H1 (cell line): ENCODE results near the gene SPATA16. TPM values are rescaled to one million over a fixed set of nuclear protein-coding genes. Genes with fewer than 3 reads are reported as not detected.

ENCODE experiments used
- CTCF ChIA-PET: fragments of 300-600 bp; sonication (Branson Sonifier 250); formaldehyde crosslinking; loops from one replicate; lab custom pipeline; 2021; ENCODE audit not compliant: partially characterized antibody; lab: Charles Lee
- POLR2A ChIA-PET: fragments of 300-600 bp; sonication (Branson Sonifier 250); formaldehyde crosslinking; loops from one replicate; lab custom pipeline; 2021; ENCODE audit warnings: inconsistent platforms; ENCODE audit not compliant: partially characterized antibody; lab: Charles Lee
- DNase-seq, 2 experiments: peaks; one replicate each; pipeline versions ENCODE4 v3.0.0 to v3.0.0-alpha.2; 2010 to 2022; ENCODE audit warnings: low spot score in 2 of 2, low read depth in 1 of 2, mixed read lengths in 1 of 2
- FAIRE-seq: peaks from 2 replicates; lab custom pipeline; 2011; peaks lifted over from hg19 to GRCh38; lab: Jason Lieb, UNC
- H2AFZ ChIP-seq: 2 replicates; pipeline ENCODE4 v1.8.1; 2012; ENCODE audit warnings: low read length, inconsistent platforms
- H2AK5ac ChIP-seq: 2 replicates; pipeline ENCODE4 v1.6.1; 2013; ENCODE audit warnings: low read depth, low read length
- H2BK120ac ChIP-seq: replicated peaks from 2 replicates; pipeline ENCODE3; 2013; ENCODE audit warnings: low read depth, low read length, inconsistent platforms
- H2BK12ac ChIP-seq: 2 replicates; pipeline ENCODE4 v1.6.1; 2013; ENCODE audit warnings: low read depth, low read length
- H2BK15ac ChIP-seq: 2 replicates; pipeline ENCODE4 v1.6.1; 2013; ENCODE audit warnings: low read length
- H2BK20ac ChIP-seq: 2 replicates; pipeline ENCODE4 v1.6.1; 2013; ENCODE audit warnings: low read length
- H2BK5ac ChIP-seq: 2 replicates; pipeline ENCODE4 v1.6.1; 2013; ENCODE audit warnings: low read depth, low read length
- H3K14ac ChIP-seq: 2 replicates; pipeline ENCODE4 v1.6.1; 2013; ENCODE audit warnings: inconsistent platforms; ENCODE audit not compliant: insufficient read length
- H3K18ac ChIP-seq: 2 replicates; pipeline ENCODE4 v1.6.1; 2013; ENCODE audit warnings: low read length; ENCODE audit errors: extremely low read depth
- H3K23ac ChIP-seq: 2 replicates; pipeline ENCODE4 v1.6.1; 2013; ENCODE audit warnings: inconsistent platforms; ENCODE audit not compliant: insufficient read length
- H3K23me2 ChIP-seq: 2 replicates; pipeline ENCODE4 v1.6.1; 2013; ENCODE audit warnings: low read depth, low read length
- H3K27ac ChIP-seq: 2 replicates; pipeline ENCODE4 v1.6.1; 2011; ENCODE audit warnings: low read depth, low read length, inconsistent platforms
- H3K27me3 ChIP-seq, 4 experiments: replicated peaks in 1 of 4; 1 replicate in 1 of 4; 2 replicates in 3 of 4; pipeline versions ENCODE4 v1.6.1 to v1.8.1; 2011 to 2013; ENCODE audit warnings: low read length in 3 of 4, mild to moderate bottlenecking in 3 of 4, inconsistent platforms in 2 of 4, mixed read lengths in 2 of 4, moderate library complexity in 1 of 4; ENCODE audit not compliant: control insufficient read depth in 3 of 4, insufficient read depth in 3 of 4; ENCODE audit errors: extremely low read depth in 1 of 4
- H3K36me3 ChIP-seq, 4 experiments: 2 replicates each; pipeline versions ENCODE4 v1.6.1 to v1.8.1; 2011 to 2013; ENCODE audit warnings: mild to moderate bottlenecking in 4 of 4, low read length in 3 of 4, moderate library complexity in 2 of 4, control low read depth in 1 of 4, inconsistent platforms in 1 of 4; ENCODE audit not compliant: insufficient read depth in 4 of 4, control insufficient read depth in 2 of 4
- H3K4ac ChIP-seq: replicated peaks from 2 replicates; pipeline ENCODE3; 2013; ENCODE audit warnings: low read length, low read depth, mixed read lengths, inconsistent platforms; ENCODE audit not compliant: insufficient read length
- H3K4me1 ChIP-seq, 4 experiments: replicated peaks in 1 of 4; 1 replicate in 1 of 4; 2 replicates in 3 of 4; pipeline versions ENCODE4 v1.6.1 to v1.8.1; 2011 to 2013; ENCODE audit warnings: low read length in 3 of 4, inconsistent platforms in 2 of 4, mixed read lengths in 1 of 4; ENCODE audit not compliant: insufficient read depth in 4 of 4, control insufficient read depth in 3 of 4
- H3K4me2 ChIP-seq, 2 experiments: 2 replicates each; pipeline versions ENCODE4 v1.6.1 to v1.8.1; 2011 to 2013; ENCODE audit warnings: low read depth in 2 of 2, low read length in 2 of 2, control low read depth in 1 of 2, inconsistent platforms in 1 of 2, mild to moderate bottlenecking in 1 of 2; ENCODE audit not compliant: insufficient read depth in 1 of 2
- H3K4me3 ChIP-seq, 4 experiments: fragments of 200-600, 300-600 bp in 1 of 4; sonication (generic), shearing (Covaris generic), sonication (Bioruptor Twin) in 1 of 4; 2 replicates each; pipeline versions ENCODE4 v1.5.1 to v1.8.1; 2011 to 2016; ENCODE audit warnings: low read length in 4 of 4, low read depth in 3 of 4, control low read depth in 2 of 4, inconsistent platforms in 2 of 4, mild to moderate bottlenecking in 2 of 4, mixed read lengths in 1 of 4, moderate library complexity in 1 of 4; ENCODE audit not compliant: insufficient read depth in 2 of 4; ENCODE audit errors: extremely low read depth in 1 of 4
- H3K56ac ChIP-seq: replicated peaks from 2 replicates; pipeline ENCODE3; 2013; ENCODE audit warnings: low read depth, mild to moderate bottlenecking, mixed read lengths, low read length, inconsistent platforms; ENCODE audit not compliant: insufficient read length
- H3K79me1 ChIP-seq: 2 replicates; pipeline ENCODE4 v1.6.1; 2013; ENCODE audit warnings: low read depth, low read length, control low read depth
- H3K79me2 ChIP-seq, 2 experiments: 2 replicates each; pipeline versions ENCODE4 v1.6.1 to v1.8.1; 2012 to 2013; ENCODE audit warnings: low read length in 2 of 2, mild to moderate bottlenecking in 2 of 2, inconsistent platforms in 1 of 2; ENCODE audit not compliant: insufficient read depth in 2 of 2, control insufficient read depth in 1 of 2
- H3K9ac ChIP-seq, 4 experiments: replicated peaks in 1 of 4; 1 replicate in 1 of 4; 2 replicates in 3 of 4; pipeline versions ENCODE4 v1.6.1 to v1.8.1; 2011 to 2013; ENCODE audit warnings: low read depth in 3 of 4, low read length in 3 of 4, control low read depth in 2 of 4, mild to moderate bottlenecking in 2 of 4, moderate library complexity in 2 of 4, inconsistent platforms in 1 of 4; ENCODE audit errors: extremely low read depth in 1 of 4
- H3K9me3 ChIP-seq, 2 experiments: 2 replicates each; pipeline versions ENCODE4 v1.6.1 to v1.8.1; 2012 to 2013; ENCODE audit warnings: mild to moderate bottlenecking in 2 of 2, moderate library complexity in 2 of 2, control low read depth in 1 of 2, inconsistent platforms in 1 of 2, low read depth in 1 of 2, low read length in 1 of 2, mixed read lengths in 1 of 2; ENCODE audit not compliant: insufficient read depth in 2 of 2
- H4K20me1 ChIP-seq, 2 experiments: replicated peaks in 1 of 2; 2 replicates each; pipeline versions ENCODE3 to v1.8.1; 2011 to 2013; ENCODE audit warnings: inconsistent platforms in 2 of 2, low read length in 2 of 2, mild to moderate bottlenecking in 1 of 2; ENCODE audit not compliant: insufficient read depth in 2 of 2, control insufficient read depth in 1 of 2
- H4K5ac ChIP-seq: 2 replicates; pipeline ENCODE4 v1.6.1; 2013; ENCODE audit warnings: low read length, low read depth, mixed read lengths, inconsistent platforms; ENCODE audit not compliant: insufficient read length
- H4K8ac ChIP-seq: 2 replicates; pipeline ENCODE4 v1.8.0; 2013; ENCODE audit warnings: mild to moderate bottlenecking, moderate library complexity, low read length, inconsistent platforms; ENCODE audit not compliant: insufficient read depth; ENCODE audit errors: extremely low read depth
- H4K91ac ChIP-seq: replicated peaks from 2 replicates; pipeline ENCODE3; 2013; ENCODE audit warnings: low read length, mixed read lengths, inconsistent platforms; ENCODE audit not compliant: insufficient read length
- RAD21 ChIP-seq, 2 experiments: IDR thresholded peaks in 1 of 2; conservative IDR thresholded peaks in 1 of 2; 2 replicates each; pipeline ENCODE4 v1.6.1; 2011; ENCODE audit warnings: low read depth in 2 of 2, low read length in 2 of 2, improper control_type of control experiment in 1 of 2, inconsistent platforms in 1 of 2, mild to moderate bottlenecking in 1 of 2, moderate library complexity in 1 of 2
- TAF1 ChIP-seq: IDR thresholded peaks from 2 replicates; pipeline ENCODE4 v1.6.1; 2011; ENCODE audit warnings: mild to moderate bottlenecking, low read depth, low read length
- WGBS, 2 experiments: shearing (Covaris generic) in 1 of 2; methylation state at CpG; one replicate each; pipeline versions ENCODE4 v1.1.6 to v1.1.7; 2013 to 2015; ENCODE audit warnings: low lambda C conversion rate in 2 of 2, mixed read lengths in 2 of 2, inconsistent platforms in 1 of 2, low coverage in 1 of 2, missing lambda C conversion rate in 1 of 2; ENCODE audit not compliant: insufficient replicate concordance in 2 of 2, insufficient coverage in 1 of 2, insufficient read length in 1 of 2; ENCODE audit errors: extremely low coverage in 1 of 2, missing lambda C conversion rate in 1 of 2; 5-methylcytosine and 5-hydroxymethylcytosine counted together
- polyA plus RNA-seq, 7 experiments: library from polyadenylated mRNA; depleted of rRNA in 3 of 7; stranded (reverse) in 5 of 7; unstranded in 2 of 7; fragments of >200 nt in 5 of 7; fragments of 200-250 nt in 2 of 7; gene quantifications; 1 replicate in 5 of 7; 2 replicates in 1 of 7; 4 replicates in 1 of 7; pipeline versions ENCODE4 v1.2.1 to v1.2.3, GENCODE V29; 2011 to 2013; ENCODE audit warnings: missing spikeins in 2 of 7, mixed read lengths in 2 of 7
- total RNA-seq: library from RNA; stranded (reverse); fragmentation: NEBNext Ultra II Directional; extraction: Animal tissue kit (Norgen Biotek cat#: 25700); gene quantifications from 2 replicates; pipeline ENCODE4 v1.2.1, GENCODE V29; 2021

SPATA16 gene
- total and polyA plus RNA-seq, 2 of the 8 experiments (the other 6 are each of a cell fraction or from before 2014, with no cell fraction given), result 0.05 to 2.7 TPM

DNA sequence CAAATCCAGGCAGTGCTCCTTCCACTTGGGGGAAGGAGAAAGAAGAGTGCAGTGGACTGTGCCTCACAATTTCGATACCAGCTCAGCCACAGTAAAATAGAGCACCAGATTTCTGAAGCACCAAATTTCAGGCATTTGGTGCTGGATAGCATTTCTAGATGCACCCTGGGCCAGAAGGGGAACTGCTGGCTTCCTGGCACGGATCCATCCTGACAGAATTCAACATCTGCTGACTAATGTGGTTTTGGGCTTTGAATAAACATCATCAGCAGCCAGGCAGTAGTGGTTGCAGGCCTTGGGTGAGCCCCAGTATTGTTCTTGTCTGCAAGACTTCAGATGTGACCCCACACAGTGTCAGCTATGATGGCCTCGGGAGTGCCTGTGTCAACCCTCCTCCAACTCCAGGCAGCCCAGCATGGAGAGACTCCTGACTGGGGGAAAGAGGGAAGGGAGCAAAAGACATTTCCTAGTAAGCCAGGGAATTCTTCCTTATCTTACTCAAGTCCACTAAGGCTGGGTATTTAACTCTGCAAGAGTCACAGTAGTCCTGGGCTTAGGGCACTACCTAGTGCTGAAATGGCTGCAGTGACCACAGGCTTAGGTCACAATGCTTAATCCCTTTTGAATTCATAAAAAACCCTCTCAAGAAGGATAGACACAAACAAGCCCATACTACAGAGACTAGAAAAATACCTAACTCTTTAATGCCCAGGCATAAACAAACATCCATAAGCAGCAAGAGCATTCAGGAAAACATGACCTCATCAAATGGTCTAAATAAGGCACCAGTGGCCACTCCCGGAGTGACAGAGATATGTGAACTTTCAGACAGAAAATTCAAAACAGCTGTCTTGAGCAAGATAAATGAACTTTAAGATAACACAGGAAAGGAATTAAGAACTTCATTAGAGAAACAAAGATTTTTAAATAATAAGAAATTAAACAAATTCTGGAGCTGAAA, 74.7 kb downstream of the SPATA16 start:
- Histone ChIP-seq H3K36me3 (no peaks in the 10 kb centered on the region), H2BK12ac (no peak overlapping the region), H4K91ac (peak overlapping the region; percentile 36), H3K4me2 (no peak overlapping the region), H3K9me3 (no peaks in the 10 kb centered on the region), H3K23ac (no peak overlapping the region), H2BK15ac (0 out of 2 replicates have a peak overlapping the region, but pooled peaks have one; percentile 19), H2BK5ac (no peak overlapping the region), H3K79me1 (no peaks in the 10 kb centered on the region), H3K4ac (no peak overlapping the region), H4K5ac (no peak overlapping the region), H3K9ac (no peak overlapping the region), H3K27ac (no peak overlapping the region), H3K27me3 (no peaks in the 10 kb centered on the region), H3K18ac (no peak overlapping the region), H3K23me2 (no peaks in the 10 kb centered on the region), H2AK5ac (no peak overlapping the region), H3K14ac (no peak overlapping the region), H2BK20ac (0 out of 2 replicates have a peak overlapping the region, but pooled peaks have one; percentile 9), H4K20me1 (no peaks in the 10 kb centered on the region), H3K4me1 (no peaks in the 10 kb centered on the region), H2AFZ (peak overlapping the region; percentile 81), H4K8ac (no peak overlapping the region; the same call in 1 of the 2 replicates), H3K4me3 (no peak overlapping the region), H3K56ac (no peak overlapping the region), H2BK120ac (no peak overlapping the region), H3K79me2 (no peaks in the 10 kb centered on the region)
- WGBS, 2 experiments, result 75% methylated on average over 4 of the region's 4 CpGs; no CpG with 5 or more reads in 1 of the 2 experiments
- ChIA-PET POLR2A (no interaction called here), CTCF (interaction anchor here (0.7 to 1.2 kb wide), 3 partner anchors 36 to 80 kb away, joined by 3 read pairs; no protein-coding TSS in a partner anchor)
- TF ChIP-seq RAD21 (IDR thresholded peaks at IDR 0.05 in 1 of 2, conservative IDR thresholded peaks at IDR 0.05 in 1 of 2; ENCODE audit: low read depth in 2 of 2, low read length in 2 of 2) (peak; percentile 17 to 33; a peak in 2 of 4 replicates), TAF1 (no peak)
- DNase-seq (no peak), FAIRE-seq (no peak)
